Nucleus accumbens (tissue), 56 donors: ENCODE results near the gene RBX1.

Source experiments
- DNase-seq, 56 donors: peaks; one replicate each; lab custom pipeline; 2025; lab: John Stamatoyannopoulos, UW

The RBX1 gene

GRCh38 chr22:41021061-41021612 lies 70.0 kb downstream of the RBX1 start:
- no peak for DNase-seq

GRCh38 chr22:41021613-41022454 lies 70.7 kb downstream of the RBX1 start:
- peak in 24 of 56 donors; percentile 3 to 52 (median 20) for DNase-seq

GRCh38 chr22:41022470-41023298 lies 71.5 kb downstream of the RBX1 start:
- DNase-seq: peak in 52 of 56 donors; percentile 3 to 84 (median 45)
